ENCODE measurements around the gene ANO1.

GRCh38 chr11:70170596-70171210, 92.6 kb downstream of the ANO1 start:
- TF ChIP-seq CTCF (IDR thresholded peaks at IDR 0.05) (no peak), EP300 (IDR thresholded peaks at IDR 0.05) (no peak), POLR2AphosphoS5 (IDR thresholded peaks at IDR 0.05) (no peak), POLR2A (IDR thresholded peaks at IDR 0.05; ENCODE audit: low read depth) (no peak)

Data from esophagus muscularis mucosa (tissue), 4 donors.